Measurements from ENCODE around the gene BSG.
A peak's percentile ranks its signal among the peaks of the same experiment; 100 is the strongest.

BSG gene

DNA sequence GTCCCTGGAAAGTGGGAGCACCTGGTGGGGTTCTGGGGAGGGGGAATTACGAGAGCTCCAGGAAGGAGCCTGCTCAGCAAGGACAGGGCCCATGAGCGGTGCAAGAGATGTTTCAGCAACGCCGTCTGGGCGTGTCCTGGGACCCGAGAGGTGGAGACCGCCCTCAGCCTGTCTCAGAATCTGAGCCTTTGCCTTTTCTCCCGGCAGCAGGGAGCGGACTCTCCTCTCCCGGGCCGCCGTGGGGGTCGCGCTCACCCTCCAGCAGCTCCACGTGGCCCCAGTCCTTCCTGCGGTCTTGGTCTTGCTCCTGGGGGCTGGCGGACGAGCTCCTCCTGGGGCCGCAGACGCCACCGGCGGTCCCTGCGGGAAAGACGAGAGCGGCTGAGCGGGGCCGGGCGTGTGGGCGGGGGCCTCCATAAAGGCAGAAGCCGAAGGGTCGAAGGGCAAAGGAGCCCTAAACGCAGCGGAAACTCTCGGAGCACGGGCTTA, 60.2 kb downstream of the BSG start:
- Histone ChIP-seq H3K27me3 (ENCODE audit: control insufficient read depth, insufficient read depth, low read length) (no peaks in the 10 kb centered on the region), H3K9ac (ENCODE audit: low read length) (peak overlapping the region; percentile 46), H3K4me3 (ENCODE audit: low read length) (peak overlapping the region; percentile 87), H3K36me3 (ENCODE audit: control insufficient read depth, insufficient read depth, low read length) (peaks cover 3% of the 10 kb centered on the region), H3K4me1 (ENCODE audit: control insufficient read depth, insufficient read depth, low read length) (peaks cover 11% of the 10 kb centered on the region), H3K27ac (ENCODE audit: low read depth, low read length) (no peak overlapping the region)
